Uterus (tissue), 4 donors: Measurements from ENCODE around the gene RAB11FIP4. TPM values are rescaled to one million over a fixed set of nuclear protein-coding genes. Genes with fewer than 3 reads are reported as not detected.

Experiments
- DNase-seq, 2 donors: peaks; one replicate each; pipeline ENCODE4 v3.0.0-alpha.2; 2019 to 2020
- H3K27ac ChIP-seq, 2 donors: fragments of 200-600 bp; sonication (generic); 1 replicate in 1 of 2; 2 replicates in 1 of 2; pipeline ENCODE4 v1.5.1; 2016 to 2018
- H3K27me3 ChIP-seq, 2 donors: fragments of 200-600 bp; sonication (generic); one replicate each; pipeline ENCODE4 v1.5.1; 2018 to 2019; ENCODE audit warnings: control low read depth in 1 of 2
- H3K36me3 ChIP-seq, 2 donors: fragments of 200-600 bp; sonication (generic); one replicate each; pipeline ENCODE4 v1.5.1; 2019; ENCODE audit warnings: control low read depth in 1 of 2
- H3K4me1 ChIP-seq, 2 donors: fragments of 200-600 bp; sonication (generic); one replicate each; pipeline ENCODE4 v1.5.1; 2018 to 2019; ENCODE audit warnings: control low read depth in 1 of 2
- H3K4me3 ChIP-seq, 2 donors: fragments of 200-600 bp; sonication (generic); 1 replicate in 1 of 2; 2 replicates in 1 of 2; pipeline ENCODE4 v1.5.1; 2018 to 2019; ENCODE audit warnings: mild to moderate bottlenecking in 1 of 2
- H3K9me3 ChIP-seq, 2 donors: fragments of 200-600 bp; sonication (generic); one replicate each; pipeline ENCODE4 v1.5.1; 2019; ENCODE audit warnings: control low read depth in 1 of 2
- CTCF ChIP-seq, 4 experiments: fragments of 200-600 bp in 2 of 4; fragments of 450-650 bp in 2 of 4; sonication (generic) in 2 of 4; IDR thresholded peaks; one replicate each; pipeline ENCODE4 v1.5.1; 2016 to 2019; ENCODE audit warnings: antibody characterized with exemption in 4 of 4, mild to moderate bottlenecking in 2 of 4, moderate library complexity in 1 of 4
- POLR2A ChIP-seq, 2 donors: fragments of 450-650 bp; IDR thresholded peaks; one replicate each; pipeline ENCODE4 v1.6.1; 2016; ENCODE audit warnings: antibody characterized with exemption in 2 of 2, mild to moderate bottlenecking in 1 of 2, moderate library complexity in 1 of 2
- intact Hi-C: fragments of 100-400 bp; cut with DNase I; formaldehyde crosslinking; loops from one replicate; pipeline ENCODE4 v1.15.1; 2023; ENCODE audit warnings: low total_unique reads
- total RNA-seq, 4 donors: library from RNA; depleted of rRNA in 3 of 4; stranded (reverse); fragments of >200 nt in 3 of 4; gene quantifications; one replicate each; pipeline versions ENCODE4 v1.1.0 to v1.2.4, GENCODE V29; 2014 to 2023
- donor health status: DM: yes; HTN: yes; CAD: no.

Gene RAB11FIP4
- total RNA-seq, 4 donors from 2014 or later: 7.2 to 12.0 TPM; not detected in 2

DNA sequence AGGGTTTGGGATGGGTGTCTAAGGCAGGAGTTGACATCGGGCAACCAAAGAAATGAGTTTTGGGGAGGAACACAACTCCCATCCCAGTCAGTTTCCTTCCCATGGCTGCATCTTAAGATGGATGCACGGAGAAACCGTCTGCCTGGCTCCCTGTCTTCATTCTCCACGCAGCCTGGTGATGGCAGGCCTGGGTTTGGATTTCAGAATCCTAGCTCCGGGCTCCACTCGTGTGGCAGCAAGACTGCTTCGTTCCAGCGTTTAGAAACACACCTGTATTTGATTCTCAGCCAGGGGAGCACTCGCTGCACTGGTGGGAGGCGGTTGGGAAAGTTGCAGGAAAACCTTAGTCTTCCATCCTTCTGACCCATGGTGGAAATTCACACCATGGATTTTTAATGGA, 141.1 kb downstream of the RAB11FIP4 start:
- no peaks in the 10 kb centered on the region for H3K9me3 ChIP-seq
- intact Hi-C loops: no loop called here
- no peak for DNase-seq
- H3K4me3 ChIP-seq: no peak overlapping the region
- TF ChIP-seq POLR2A (IDR thresholded peaks at IDR 0.05): no peak
- no peak for TF ChIP-seq CTCF (IDR thresholded peaks at IDR 0.05)
- H3K36me3 ChIP-seq: no peaks in the 10 kb centered on the region
- H3K27ac ChIP-seq: no peak overlapping the region
- H3K27me3 ChIP-seq: no peaks in the 10 kb centered on the region
- no peaks in the 10 kb centered on the region for H3K4me1 ChIP-seq

DNA sequence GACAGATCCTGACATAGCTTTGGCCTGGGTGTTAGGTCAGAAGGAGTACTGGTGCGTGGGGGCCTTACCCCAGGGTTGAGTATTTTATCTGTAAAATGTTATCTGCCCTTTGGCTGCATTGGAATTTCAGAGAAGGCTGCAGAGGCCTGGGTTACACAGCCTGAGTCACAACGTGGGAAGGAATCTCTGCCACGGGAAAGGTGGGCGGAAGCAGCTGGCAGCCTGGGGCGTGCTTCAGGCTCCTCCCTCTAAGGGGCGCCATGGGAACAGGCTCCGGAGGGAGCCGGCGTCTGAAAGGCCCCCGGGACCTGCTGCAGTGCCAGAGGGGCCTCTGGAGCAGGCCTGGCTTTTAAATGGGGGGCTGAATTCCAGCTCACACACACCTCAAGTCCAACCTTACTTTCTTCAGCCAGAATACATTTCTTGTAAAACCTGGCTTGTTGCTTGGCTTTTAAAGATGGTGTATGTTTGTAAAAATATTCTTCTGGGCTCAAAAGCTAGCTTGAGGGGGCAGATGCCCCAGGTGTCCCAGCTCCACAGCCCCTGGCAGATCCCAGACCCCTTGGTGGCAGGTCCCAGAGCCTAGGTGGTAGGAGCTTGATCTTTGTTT, 142.2 kb downstream of the RAB11FIP4 start:
- no peak overlapping the region for H3K4me3 ChIP-seq
- DNase-seq: peak in 1 of 2 donors; percentile 40
- H3K9me3 ChIP-seq: no peaks in the 10 kb centered on the region
- no peaks in the 10 kb centered on the region for H3K27me3 ChIP-seq
- no peaks in the 10 kb centered on the region for H3K36me3 ChIP-seq
- intact Hi-C loops: no loop called here
- H3K27ac ChIP-seq: no peak overlapping the region
- no peak for TF ChIP-seq POLR2A (IDR thresholded peaks at IDR 0.05)
- no peaks in the 10 kb centered on the region for H3K4me1 ChIP-seq

DNA sequence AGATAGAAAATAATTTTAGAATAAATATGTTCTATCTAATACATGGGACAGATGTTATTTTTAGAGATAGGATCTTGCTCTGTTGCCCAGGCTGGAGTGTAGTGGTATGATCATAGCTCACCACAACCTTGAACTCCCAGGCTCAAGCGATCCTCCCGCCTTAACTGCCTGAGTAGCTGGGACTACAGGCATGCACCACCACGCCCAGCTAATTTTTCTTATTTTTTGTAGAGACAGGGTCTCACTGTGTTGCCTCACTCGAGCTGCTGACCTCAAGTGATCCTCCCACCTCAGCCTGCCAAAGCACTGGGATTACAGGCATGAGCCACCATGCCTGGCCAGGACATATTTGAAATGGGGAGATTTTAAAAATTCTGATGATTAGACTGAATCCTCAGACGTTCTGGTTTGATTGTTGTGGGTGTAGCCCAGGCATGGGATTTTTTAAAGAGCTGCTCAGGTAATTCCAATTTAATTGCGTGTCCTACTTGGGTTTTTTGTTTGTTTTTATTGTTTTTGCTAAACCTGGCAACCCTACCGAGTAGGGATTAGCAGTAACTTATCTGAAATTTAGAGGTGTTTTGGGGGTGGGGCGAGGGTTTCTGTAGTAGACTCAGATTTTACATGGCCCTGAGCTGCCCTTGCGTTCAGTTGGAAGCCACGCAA, 142.9 kb downstream of the RAB11FIP4 start:
- no peak for DNase-seq
- H3K4me3 ChIP-seq: no peak overlapping the region
- intact Hi-C loops: no loop called here
- H3K27ac ChIP-seq: no peak overlapping the region
- H3K36me3 ChIP-seq: no peaks in the 10 kb centered on the region
- H3K9me3 ChIP-seq: no peaks in the 10 kb centered on the region
- H3K27me3 ChIP-seq: no peaks in the 10 kb centered on the region
- H3K4me1 ChIP-seq: no peaks in the 10 kb centered on the region
- no peak for TF ChIP-seq POLR2A (IDR thresholded peaks at IDR 0.05)
- TF ChIP-seq CTCF (IDR thresholded peaks at IDR 0.05): no peak

DNA sequence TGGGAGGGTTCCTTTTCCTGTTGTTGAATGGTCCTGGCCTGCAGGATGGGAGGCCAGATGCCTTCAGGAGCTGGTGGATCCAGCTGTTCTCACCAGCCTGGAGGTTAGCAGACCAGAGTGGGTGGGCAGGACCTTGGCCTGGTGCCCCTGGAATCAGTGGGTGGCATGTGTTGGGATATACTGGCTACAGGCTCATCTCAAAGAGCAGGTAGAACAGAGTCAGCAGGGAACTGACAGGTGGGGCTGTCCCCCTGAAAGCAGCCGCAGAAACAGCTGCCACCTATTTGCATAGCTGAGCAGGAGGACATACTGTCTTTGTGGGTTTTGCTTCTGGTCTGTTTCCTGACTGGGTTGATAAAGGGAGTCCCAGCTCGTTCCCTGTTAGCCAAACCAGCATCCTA, 144.1 kb downstream of the RAB11FIP4 start:
- Histone ChIP-seq H3K4me1 (no peaks in the 10 kb centered on the region), H3K9me3 (no peaks in the 10 kb centered on the region), H3K4me3 (no peak overlapping the region), H3K27me3 (no peaks in the 10 kb centered on the region), H3K36me3 (no peaks in the 10 kb centered on the region), H3K27ac (no peak overlapping the region)
- intact Hi-C loops: no loop called here
- TF ChIP-seq POLR2A (IDR thresholded peaks at IDR 0.05) (no peak), CTCF (IDR thresholded peaks at IDR 0.05) (no peak)
- no peak for DNase-seq

DNA sequence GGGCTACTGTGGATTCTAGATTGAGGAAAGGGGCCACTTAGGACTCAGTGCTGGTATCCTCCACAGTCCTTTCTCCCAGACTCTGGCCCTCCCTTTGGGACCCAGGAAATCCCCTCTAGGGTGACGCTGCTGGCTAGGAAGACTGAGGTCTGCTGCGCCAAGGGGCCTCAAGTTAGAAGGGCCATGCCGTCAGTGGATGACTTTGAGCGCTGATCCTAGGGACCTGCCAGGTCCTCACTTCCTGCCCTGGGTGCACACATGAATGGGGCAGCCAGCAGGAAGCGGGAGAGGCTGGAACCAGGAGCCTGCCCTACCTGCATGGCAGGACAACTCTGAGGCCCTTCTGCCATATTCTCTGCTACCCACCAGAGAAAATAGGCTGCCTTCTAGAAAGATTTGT, 145.0 kb downstream of the RAB11FIP4 start:
- Histone ChIP-seq H3K36me3 (no peaks in the 10 kb centered on the region), H3K4me1 (no peaks in the 10 kb centered on the region), H3K9me3 (no peaks in the 10 kb centered on the region), H3K27ac (no peak overlapping the region), H3K4me3 (no peak overlapping the region), H3K27me3 (no peaks in the 10 kb centered on the region)
- intact Hi-C loops: no loop called here
- no peak for DNase-seq
- TF ChIP-seq POLR2A (IDR thresholded peaks at IDR 0.05) (no peak), CTCF (IDR thresholded peaks at IDR 0.05) (no peak)
